Liver (tissue), 9 donors: ENCODE measurements around the gene MAPK8IP2. TPM values are rescaled to one million over a fixed set of nuclear protein-coding genes. Genes with fewer than 3 reads are reported as not detected.

Source experiments
- DNase-seq: peaks from one replicate; pipeline ENCODE4 v3.0.0-alpha.2; 2017; ENCODE audit warnings: low spot score
- H3K27ac ChIP-seq, 2 donors: one replicate each; pipeline ENCODE4 v1.7.0; 2013; ENCODE audit warnings: inconsistent platforms in 2 of 2, low read length in 2 of 2, control low read depth in 1 of 2, low read depth in 1 of 2, mild to moderate bottlenecking in 1 of 2
- H3K27me3 ChIP-seq, 4 donors: one replicate each; pipeline versions ENCODE4 v1.6.1 to v1.7.0; 2013; ENCODE audit warnings: low read length in 3 of 4, inconsistent platforms in 1 of 4, mild to moderate bottlenecking in 1 of 4, moderate library complexity in 1 of 4; ENCODE audit not compliant: control insufficient read depth in 4 of 4, insufficient read depth in 4 of 4
- H3K36me3 ChIP-seq, 4 donors: one replicate each; pipeline versions ENCODE4 v1.6.1 to v1.7.0; 2013; ENCODE audit warnings: low read length in 3 of 4, mild to moderate bottlenecking in 3 of 4, low read depth in 1 of 4, moderate library complexity in 1 of 4; ENCODE audit not compliant: control insufficient read depth in 4 of 4, insufficient read depth in 3 of 4
- H3K4me1 ChIP-seq, 4 donors: one replicate each; pipeline versions ENCODE4 v1.6.1 to v1.7.0; 2013; ENCODE audit warnings: low read length in 3 of 4, mild to moderate bottlenecking in 3 of 4, moderate library complexity in 1 of 4; ENCODE audit not compliant: control insufficient read depth in 4 of 4, insufficient read depth in 4 of 4
- H3K4me3 ChIP-seq, 3 donors: one replicate each; pipeline versions ENCODE4 v1.6.1 to v1.7.0; 2013; ENCODE audit warnings: low read length in 3 of 3, control low read depth in 1 of 3, low read depth in 1 of 3, mild to moderate bottlenecking in 1 of 3
- H3K9ac ChIP-seq, 2 donors: one replicate each; pipeline ENCODE4 v1.7.0; 2013; ENCODE audit warnings: low read length in 2 of 2, mild to moderate bottlenecking in 2 of 2, moderate library complexity in 2 of 2, control low read depth in 1 of 2, low read depth in 1 of 2
- H3K9me3 ChIP-seq, 4 donors: one replicate each; pipeline versions ENCODE4 v1.6.1 to v1.7.0; 2013; ENCODE audit warnings: low read length in 3 of 4; ENCODE audit not compliant: control insufficient read depth in 4 of 4
- CTCF ChIP-seq: fragments of 150-350 bp; IDR thresholded peaks from 2 replicates; pipeline ENCODE4 v1.5.1; 2017; ENCODE audit warnings: improper control_type of control experiment, low read depth, low read length; ENCODE audit not compliant: missing input control
- FOXA1 ChIP-seq: IDR thresholded peaks from 2 replicates; pipeline ENCODE4 v1.6.1; 2016; ENCODE audit warnings: antibody characterized with exemption
- GABPA ChIP-seq, 2 donors: IDR thresholded peaks in 1 of 2; conservative IDR thresholded peaks in 1 of 2; 2 replicates each; pipeline ENCODE4 v1.6.1; 2016; ENCODE audit warnings: antibody characterized with exemption in 2 of 2, mild to moderate bottlenecking in 1 of 2, moderate library complexity in 1 of 2
- HNF4A ChIP-seq, 2 donors: conservative IDR thresholded peaks; 2 replicates each; pipeline ENCODE4 v1.6.1; 2016; ENCODE audit warnings: antibody characterized with exemption in 2 of 2, mild to moderate bottlenecking in 2 of 2
- HNF4G ChIP-seq: IDR thresholded peaks from 2 replicates; pipeline ENCODE4 v1.6.1; 2016; ENCODE audit warnings: antibody characterized with exemption
- JUND ChIP-seq, 2 donors: IDR thresholded peaks; 2 replicates each; pipeline ENCODE4 v1.6.1; 2016; ENCODE audit warnings: antibody characterized with exemption in 2 of 2
- MAX ChIP-seq: IDR thresholded peaks from 2 replicates; pipeline ENCODE4 v1.6.1; 2016; ENCODE audit warnings: antibody characterized with exemption
- NR2F2 ChIP-seq: IDR thresholded peaks from 2 replicates; pipeline ENCODE4 v1.6.1; 2016; ENCODE audit warnings: antibody characterized with exemption
- RXRA ChIP-seq, 2 donors: IDR thresholded peaks; 2 replicates each; pipeline ENCODE4 v1.6.1; 2017 to 2018; ENCODE audit warnings: antibody characterized with exemption in 2 of 2, mild to moderate bottlenecking in 1 of 2
- SP1 ChIP-seq: IDR thresholded peaks from 2 replicates; pipeline ENCODE4 v1.6.1; 2018; ENCODE audit warnings: antibody characterized with exemption, mild to moderate bottlenecking
- TAF1 ChIP-seq: conservative IDR thresholded peaks from 2 replicates; pipeline ENCODE4 v1.6.1; 2016; ENCODE audit warnings: antibody characterized with exemption, mild to moderate bottlenecking
- YY1 ChIP-seq: IDR thresholded peaks from 2 replicates; pipeline ENCODE4 v1.6.1; 2016; ENCODE audit warnings: antibody characterized with exemption, mild to moderate bottlenecking
- WGBS: extraction: QIAGEN DNeasy Blood & Tissue Kit; methylation state at CpG from one replicate; pipeline ENCODE4 v1.1.7; 2013; 5-methylcytosine and 5-hydroxymethylcytosine counted together
- polyA plus RNA-seq, 2 donors: library from polyadenylated mRNA; stranded (reverse) in 1 of 2; unstranded in 1 of 2; fragments of 200-250 nt in 1 of 2; fragments of >200 nt in 1 of 2; fragmentation: Nextera tagmentation in 1 of 2; extraction: Ambion mirVana in 1 of 2; gene quantifications; one replicate each; pipeline versions ENCODE4 v1.2.1 to v1.2.3, GENCODE V29; 2013 to 2015
- total RNA-seq, 2 donors: library from RNA; depleted of rRNA; stranded (reverse); fragments of >200 nt; gene quantifications; one replicate each; pipeline ENCODE4 v1.2.3, GENCODE V29; 2014
- TF ChIP-seq, protein P1 (sequence below): IDR thresholded peaks from 2 replicates; pipeline ENCODE4 v1.6.1; 2016; ENCODE audit warnings: antibody characterized with exemption
- donor health status: healthy.
- donor health status: healthy.
- donor health status: healthy.
- donor health status: healthy.
- donor health status: healthy.

Gene MAPK8IP2
- total RNA-seq: under 1 TPM; 0.09 to 0.17 TPM
- polyA plus RNA-seq: under 1 TPM; 0.04 to 0.37 TPM

DNA sequence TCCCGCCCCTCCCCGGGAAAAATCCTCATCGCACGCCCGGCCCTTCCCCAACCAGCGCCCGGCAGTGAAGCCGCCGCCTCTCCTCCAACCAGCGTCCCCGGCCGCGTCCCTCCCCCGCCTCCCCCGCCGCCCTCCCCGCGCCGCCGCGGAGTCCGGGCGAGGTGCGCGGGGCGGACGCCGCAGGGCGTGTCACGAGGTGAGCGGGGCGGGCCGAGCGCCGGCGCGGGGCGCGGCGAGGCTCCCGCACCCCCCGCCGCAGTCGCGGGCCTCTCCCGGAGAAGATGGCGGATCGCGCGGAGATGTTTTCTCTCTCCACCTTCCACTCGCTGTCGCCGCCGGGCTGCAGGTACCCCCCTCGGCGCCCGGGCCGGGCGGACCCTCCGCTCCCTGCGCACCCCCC lies at the start of gene MAPK8IP2:
Gene MAPK8IP2 (plus strand): TSS at position 256 of the 400 bp plus-strand sequence. CDS start 26 bp downstream, at position 282.
- Histone ChIP-seq H3K9ac (no peak within 1 kb of the TSS), H3K27me3 (peaks cover 0 to 10% (median 2%) of the 10 kb centered on the region in 4 donors), H3K36me3 (no peaks in the 10 kb centered on the region), H3K4me3 (peak within 1 kb of the TSS in 1 of 3 donors; percentile 61), H3K4me1 (peaks cover 0 to 7% (median 4%) of the 10 kb centered on the region in 4 donors), H3K27ac (no peak within 1 kb of the TSS), H3K9me3 (no peaks in the 10 kb centered on the region)
- no peak for TF ChIP-seq TAF1
- TF ChIP-seq HNF4A (conservative IDR thresholded peaks at IDR 0.05): no peak
- TF ChIP-seq JUND (IDR thresholded peaks at IDR 0.05): no peak
- no peak for TF ChIP-seq CTCF
- no peak for TF ChIP-seq HNF4G
- TF ChIP-seq YY1: no peak
- no peak for TF ChIP-seq GABPA (IDR thresholded peaks at IDR 0.05 in 1 of 2, conservative IDR thresholded peaks at IDR 0.05 in 1 of 2)
- TF ChIP-seq FOXA1: no peak
- TF ChIP-seq MAX: no peak
- TF ChIP-seq, protein P1, sequence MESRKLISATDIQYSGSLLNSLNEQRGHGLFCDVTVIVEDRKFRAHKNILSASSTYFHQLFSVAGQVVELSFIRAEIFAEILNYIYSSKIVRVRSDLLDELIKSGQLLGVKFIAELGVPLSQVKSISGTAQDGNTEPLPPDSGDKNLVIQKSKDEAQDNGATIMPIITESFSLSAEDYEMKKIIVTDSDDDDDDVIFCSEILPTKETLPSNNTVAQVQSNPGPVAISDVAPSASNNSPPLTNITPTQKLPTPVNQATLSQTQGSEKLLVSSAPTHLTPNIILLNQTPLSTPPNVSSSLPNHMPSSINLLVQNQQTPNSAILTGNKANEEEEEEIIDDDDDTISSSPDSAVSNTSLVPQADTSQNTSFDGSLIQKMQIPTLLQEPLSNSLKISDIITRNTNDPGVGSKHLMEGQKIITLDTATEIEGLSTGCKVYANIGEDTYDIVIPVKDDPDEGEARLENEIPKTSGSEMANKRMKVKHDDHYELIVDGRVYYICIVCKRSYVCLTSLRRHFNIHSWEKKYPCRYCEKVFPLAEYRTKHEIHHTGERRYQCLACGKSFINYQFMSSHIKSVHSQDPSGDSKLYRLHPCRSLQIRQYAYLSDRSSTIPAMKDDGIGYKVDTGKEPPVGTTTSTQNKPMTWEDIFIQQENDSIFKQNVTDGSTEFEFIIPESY: no peak
- whole genome bisulfite sequencing: under 1% methylated on average over 61 of the region's 61 CpGs
- DNase-seq: no peak

DNA sequence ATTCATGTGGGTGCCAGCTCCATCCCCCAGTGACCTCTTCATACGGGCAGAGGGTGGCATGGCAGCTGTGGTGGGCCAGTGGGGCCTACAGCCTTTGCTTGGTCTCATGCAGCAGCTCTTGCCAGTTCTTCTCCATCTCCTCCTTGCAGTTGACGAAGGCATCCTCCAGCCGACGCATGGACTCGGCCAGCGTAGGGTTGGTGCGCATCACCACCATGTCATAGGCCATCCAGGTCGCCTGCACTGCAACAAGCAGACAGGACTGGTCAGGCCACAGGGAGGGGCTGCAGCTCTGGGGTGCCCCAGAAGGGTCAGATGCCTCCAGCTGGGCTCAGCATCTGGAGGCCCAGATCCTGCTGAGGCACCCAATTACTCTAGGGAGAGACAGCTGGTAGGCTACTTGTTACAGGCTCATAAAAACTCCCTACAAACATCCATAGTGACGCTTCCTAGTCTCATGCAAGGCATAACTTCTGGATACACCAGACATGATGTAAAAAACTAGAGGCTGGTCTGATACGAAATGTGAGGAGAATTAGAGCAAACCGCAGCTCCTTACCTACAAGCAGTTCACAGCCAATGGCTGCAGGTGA lies 49.3 kb upstream of the MAPK8IP2 start:
- H3K4me3 ChIP-seq: no peak overlapping the region
- H3K4me1 ChIP-seq: peaks cover 0 to 9% (median 8%) of the 10 kb centered on the region in 4 donors
- DNase-seq: no peak
- no peak overlapping the region for H3K9ac ChIP-seq
- no peaks in the 10 kb centered on the region for H3K36me3 ChIP-seq
- H3K27ac ChIP-seq: no peak overlapping the region
- no peaks in the 10 kb centered on the region for H3K27me3 ChIP-seq
- 93% methylated on average over 11 of the region's 11 CpGs for WGBS
- TF ChIP-seq, protein P1: no peak
- TF ChIP-seq HNF4A (conservative IDR thresholded peaks at IDR 0.05) (no peak), NR2F2 (no peak), FOXA1 (no peak), SP1 (no peak), JUND (IDR thresholded peaks at IDR 0.05) (no peak), RXRA (IDR thresholded peaks at IDR 0.05) (no peak)
- no peaks in the 10 kb centered on the region for H3K9me3 ChIP-seq
